ENCODE measurements around the gene SLC8A1. TPM values are rescaled to one million over a fixed set of nuclear protein-coding genes. Genes with fewer than 3 reads are reported as not detected.

The SLC8A1 gene
- total RNA-seq, 4 donors from 2014 or later, result 2.2 to 45.0 (median 9.6) TPM

GRCh38 chr2:40341198-40341597 lies 110.7 kb downstream of the SLC8A1 start:
- intact Hi-C loops (cut with DNase I), result no loop called here
- DNase-seq, result no peak
- peaks cover 0 to 2% (median 0%) of the 10 kb centered on the region in 3 donors for H3K4me1 ChIP-seq
- no peak overlapping the region for H3K27ac ChIP-seq
- 78 to 86% methylated on average over 1 of the region's 1 CpG for WGBS, 2 donors
- H3K36me3 ChIP-seq, result no peaks in the 10 kb centered on the region
- no peaks in the 10 kb centered on the region for H3K27me3 ChIP-seq
- no peak overlapping the region for H3K4me3 ChIP-seq
- no peaks in the 10 kb centered on the region for H3K9me3 ChIP-seq
- TF ChIP-seq POLR2A (IDR thresholded peaks at IDR 0.05) (no peak), CTCF (IDR thresholded peaks at IDR 0.05) (no peak)

- no peak for DNase-seq
- Histone ChIP-seq H3K9me3 (no peaks in the 10 kb centered on the region), H3K4me3 (no peak overlapping the region), H3K27me3 (no peaks in the 10 kb centered on the region), H3K4me1 (no peaks in the 10 kb centered on the region), H3K36me3 (no peaks in the 10 kb centered on the region), H3K27ac (no peak overlapping the region)
- TF ChIP-seq CTCF (IDR thresholded peaks at IDR 0.05), result no peak
- TF ChIP-seq POLR2A (IDR thresholded peaks at IDR 0.05), result no peak
- 81 to 96% methylated on average over 3 of the region's 3 CpGs for WGBS, 2 donors
- intact Hi-C loops (cut with DNase I), result no loop called here
These were observed 112.9 kb downstream of the SLC8A1 start for GRCh38 chr2:40339026-40339425.

- no peak overlapping the region for H3K4me3 ChIP-seq
- H3K4me1 ChIP-seq, result peaks cover 0 to 22% (median 11%) of the 10 kb centered on the region in 3 donors
- no peak for DNase-seq
- TF ChIP-seq POLR2A (IDR thresholded peaks at IDR 0.05) (no peak), CTCF (IDR thresholded peaks at IDR 0.05) (no peak)
- intact Hi-C loops (cut with DNase I), result no loop called here
- H3K9me3 ChIP-seq, result no peaks in the 10 kb centered on the region
- no peaks in the 10 kb centered on the region for H3K27me3 ChIP-seq
- no peaks in the 10 kb centered on the region for H3K36me3 ChIP-seq
- peak overlapping the region in 3 of 4 donors; percentile 38 to 63 (median 53) for H3K27ac ChIP-seq
- WGBS, 2 donors, result 13 to 16% methylated on average over 7 of the region's 7 CpGs
These were observed 119.6 kb downstream of the SLC8A1 start for GRCh38 chr2:40332191-40332826.

GRCh38 chr2:40330096-40330495 lies 121.8 kb downstream of the SLC8A1 start:
- WGBS, 2 donors, result 54 to 75% methylated on average over 3 of the region's 3 CpGs
- H3K27ac ChIP-seq, result no peak overlapping the region

GRCh38 chr2:40329739-40330030 lies 122.2 kb downstream of the SLC8A1 start:
- no peaks in the 10 kb centered on the region for H3K9me3 ChIP-seq
- no peak overlapping the region for H3K4me3 ChIP-seq
- intact Hi-C loops (cut with DNase I), result no loop called here
- TF ChIP-seq CTCF (IDR thresholded peaks at IDR 0.05), result no peak
- TF ChIP-seq POLR2A (IDR thresholded peaks at IDR 0.05), result no peak
- no peaks in the 10 kb centered on the region for H3K36me3 ChIP-seq
- no peaks in the 10 kb centered on the region for H3K27me3 ChIP-seq
- 50% methylated on average over 1 of the region's 1 CpG; no CpG with 5 or more reads in 1 of the 2 donors for WGBS, 2 donors
- H3K4me1 ChIP-seq, result peaks cover 0 to 22% (median 11%) of the 10 kb centered on the region in 3 donors
- H3K27ac ChIP-seq, result peak overlapping the region in 2 of 4 donors; percentile 18 to 26
- DNase-seq, result no peak

More at GRCh38 chr2:40330096-40330495, 121.8 kb downstream of the SLC8A1 start:
- Histone ChIP-seq H3K27me3 (no peaks in the 10 kb centered on the region), H3K36me3 (no peaks in the 10 kb centered on the region), H3K4me1 (peaks cover 0 to 22% (median 11%) of the 10 kb centered on the region in 3 donors), H3K4me3 (no peak overlapping the region), H3K9me3 (no peaks in the 10 kb centered on the region)
- TF ChIP-seq POLR2A (IDR thresholded peaks at IDR 0.05), result no peak
- TF ChIP-seq CTCF (IDR thresholded peaks at IDR 0.05), result no peak
- intact Hi-C loops (cut with DNase I), result no loop called here
- no peak for DNase-seq
